GM21786 (cell line): ENCODE data around the gene ZNF638.

ENCODE experiments used
- ATAC-seq: cut with Tn5 transposase; IDR thresholded peaks from one replicate; pipeline ENCODE4 v1.9.1; 2021; ENCODE audit not compliant: unreplicated experiment

The ZNF638 gene

GRCh38 chr2:71454221-71455010, 122.8 kb downstream of the ZNF638 start:
- no peak for ATAC-seq

DNA sequence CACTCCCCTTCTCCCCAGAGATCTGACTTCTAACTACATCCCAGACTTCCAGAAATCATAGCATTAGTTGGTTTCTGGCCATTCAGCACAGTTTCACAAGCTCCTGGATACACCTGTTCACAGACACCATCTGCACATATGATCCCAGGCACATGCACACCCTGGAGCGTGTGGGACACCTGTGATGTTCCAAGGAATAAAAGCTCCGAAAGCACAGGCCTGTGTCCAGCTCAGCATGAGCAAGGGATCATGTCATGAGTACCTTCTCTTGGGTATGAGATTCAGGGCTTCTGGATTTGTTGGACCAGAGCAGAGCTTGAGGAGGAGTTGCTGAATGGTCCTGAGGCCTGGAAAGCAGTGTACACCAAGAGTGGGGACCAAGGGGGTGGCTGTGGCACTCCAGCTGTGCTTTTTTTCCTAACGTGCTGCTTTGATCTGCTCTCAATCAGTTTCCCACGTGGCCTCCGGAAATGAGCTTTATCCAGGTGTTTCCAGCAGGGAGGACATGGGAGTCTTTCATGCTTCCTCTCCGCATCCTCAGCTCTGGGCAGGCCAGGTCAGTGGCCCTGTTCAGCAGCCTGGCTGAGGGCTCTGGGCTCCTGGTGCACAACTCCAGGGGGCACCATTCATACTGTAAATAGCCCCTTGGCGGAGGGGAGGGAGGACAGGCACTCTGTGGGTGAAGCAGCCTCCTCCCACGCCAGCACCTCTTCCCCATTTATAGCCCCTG, 123.6 kb downstream of the ZNF638 start:
- no peak for ATAC-seq

GRCh38 chr2:71455741-71456569, 124.4 kb downstream of the ZNF638 start:
- ATAC-seq, result no peak

- ATAC-seq, result no peak
Observed at GRCh38 chr2:71456617-71457016, 125.0 kb downstream of the ZNF638 start.

- no peak for ATAC-seq
Observed at GRCh38 chr2:71457123-71457915, 125.7 kb downstream of the ZNF638 start.

- ATAC-seq, result no peak
Observed at GRCh38 chr2:71457923-71458322, 126.3 kb downstream of the ZNF638 start.

DNA sequence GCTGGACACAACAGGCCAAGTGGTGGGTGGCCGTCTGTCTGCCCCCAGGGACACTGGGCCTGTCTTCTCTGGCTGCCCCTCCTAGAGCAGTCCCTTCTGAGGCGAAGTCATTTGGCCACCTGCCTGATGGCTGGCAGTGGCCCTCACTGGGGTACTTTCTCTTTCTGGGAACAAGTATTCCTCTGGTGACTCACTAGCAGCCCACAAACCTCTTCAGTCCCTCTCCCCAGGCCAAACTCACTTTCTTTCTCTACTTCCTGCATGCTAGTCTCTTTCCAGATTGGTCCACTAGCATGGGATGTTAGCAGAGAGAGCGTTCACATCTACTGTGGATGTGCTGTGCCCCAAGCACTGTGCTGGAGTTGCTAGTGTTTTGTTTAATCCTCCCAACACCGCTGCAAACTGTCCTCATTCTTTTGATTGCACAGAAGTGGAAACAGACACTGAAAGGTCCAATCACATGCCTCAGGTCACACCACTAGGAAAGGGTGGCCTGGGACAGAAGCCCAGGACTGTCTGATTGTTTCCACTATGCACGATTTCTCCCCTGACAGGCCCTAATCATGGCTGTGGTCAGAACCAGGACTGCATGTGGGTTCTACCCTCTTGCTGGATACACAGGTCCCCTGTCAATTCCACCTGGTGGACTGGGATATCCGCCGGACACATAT, 127.0 kb downstream of the ZNF638 start:
- no peak for ATAC-seq

DNA sequence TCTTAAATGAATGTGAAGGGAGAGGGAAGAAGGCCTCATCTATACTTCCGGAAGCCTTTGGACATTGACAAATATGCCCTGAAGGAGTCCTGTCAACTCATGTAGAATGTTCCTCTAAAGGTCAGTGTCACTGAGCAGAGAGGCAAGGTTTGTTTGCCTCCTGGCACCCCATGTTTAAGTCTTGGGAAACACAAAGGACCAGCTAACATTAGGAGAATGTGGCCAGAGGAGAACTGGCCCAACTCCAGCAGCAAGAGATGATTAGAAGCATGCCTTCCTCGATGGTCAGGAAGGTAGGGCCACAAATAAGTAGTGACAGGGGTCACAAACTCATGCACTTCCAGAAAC, 127.5 kb downstream of the ZNF638 start:
- no peak for ATAC-seq

DNA sequence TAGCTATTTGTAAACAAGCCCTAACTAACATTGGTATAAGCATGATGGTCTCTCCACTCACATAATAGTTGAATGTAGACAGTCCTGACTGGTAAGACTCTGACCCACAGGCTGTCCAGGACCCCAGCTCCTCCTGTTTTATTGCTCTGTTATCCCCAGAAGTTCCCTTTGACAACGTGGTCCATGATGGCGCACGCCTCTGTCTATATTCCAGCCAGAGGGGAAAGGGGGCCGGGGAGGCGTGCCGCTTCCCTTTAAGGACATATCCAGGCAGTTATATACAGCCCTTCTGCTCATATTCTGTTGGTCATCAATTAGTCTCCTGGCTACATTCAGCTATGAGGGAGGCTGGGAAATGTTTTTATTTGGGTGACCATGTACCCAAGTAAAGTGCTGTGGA, 128.5 kb downstream of the ZNF638 start:
- no peak for ATAC-seq

- no peak for ATAC-seq
Observed at GRCh38 chr2:71460595-71461303, 129.2 kb downstream of the ZNF638 start.

DNA sequence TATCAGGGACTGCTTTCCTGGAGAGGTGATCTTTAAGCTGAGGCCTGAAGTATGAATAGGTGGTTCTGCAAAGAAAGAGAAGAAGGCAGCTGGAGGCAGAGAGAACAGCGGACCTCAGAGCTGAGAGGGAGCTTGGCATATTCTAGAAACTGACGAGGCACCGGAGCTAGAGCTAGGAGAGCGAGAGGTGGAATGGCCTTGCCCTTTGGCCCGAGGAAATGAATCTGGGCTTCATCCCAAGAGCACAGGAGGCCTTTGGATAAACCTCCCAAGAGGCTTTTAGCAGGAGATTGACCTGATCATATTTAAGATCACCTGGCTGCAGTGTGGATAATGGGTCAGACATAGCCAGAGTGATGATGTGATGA, 129.7 kb downstream of the ZNF638 start:
- no peak for ATAC-seq

- ATAC-seq, result no peak
Observed at GRCh38 chr2:71462056-71462605, 130.5 kb downstream of the ZNF638 start.

GRCh38 chr2:71462641-71463341, 131.2 kb downstream of the ZNF638 start:
- ATAC-seq, result no peak

DNA sequence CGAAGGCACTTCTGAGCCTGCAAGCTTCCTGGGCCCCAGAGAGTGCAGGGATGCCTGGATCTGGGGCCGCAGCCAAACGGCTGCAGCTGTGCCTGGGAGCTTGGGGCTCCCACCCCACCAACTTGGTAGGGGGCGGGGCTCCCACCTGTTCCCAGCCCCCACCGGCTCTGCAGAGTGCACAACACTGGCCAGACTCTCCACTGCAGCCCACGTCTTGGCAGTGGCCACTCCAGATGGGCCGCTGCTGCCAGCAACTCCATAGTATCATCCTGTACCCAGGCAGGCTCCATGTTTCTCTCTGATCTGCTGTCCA, 131.7 kb downstream of the ZNF638 start:
- ATAC-seq, result no peak

DNA sequence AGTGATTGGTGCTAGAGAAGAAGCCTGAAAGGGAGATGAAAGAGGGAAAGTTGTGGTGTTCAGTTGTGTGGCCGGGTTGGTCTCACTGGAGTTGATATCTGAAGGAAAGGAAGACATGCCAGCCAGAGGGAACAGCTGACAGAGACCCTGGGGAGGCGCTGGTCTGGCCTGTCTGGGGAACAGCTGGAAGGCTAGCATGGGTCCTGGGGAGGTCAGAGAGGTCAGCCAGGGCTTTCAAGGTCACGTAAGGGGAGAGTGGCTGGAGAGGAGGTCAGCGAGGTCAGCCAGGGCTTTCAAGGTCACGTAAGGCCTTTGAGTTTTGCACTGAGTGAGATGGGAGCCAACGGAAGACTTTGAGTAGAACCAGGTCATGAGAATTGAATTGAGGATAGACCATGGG, 132.8 kb downstream of the ZNF638 start:
- no peak for ATAC-seq

GRCh38 chr2:71465356-71465755, 133.8 kb downstream of the ZNF638 start:
- ATAC-seq, result no peak

DNA sequence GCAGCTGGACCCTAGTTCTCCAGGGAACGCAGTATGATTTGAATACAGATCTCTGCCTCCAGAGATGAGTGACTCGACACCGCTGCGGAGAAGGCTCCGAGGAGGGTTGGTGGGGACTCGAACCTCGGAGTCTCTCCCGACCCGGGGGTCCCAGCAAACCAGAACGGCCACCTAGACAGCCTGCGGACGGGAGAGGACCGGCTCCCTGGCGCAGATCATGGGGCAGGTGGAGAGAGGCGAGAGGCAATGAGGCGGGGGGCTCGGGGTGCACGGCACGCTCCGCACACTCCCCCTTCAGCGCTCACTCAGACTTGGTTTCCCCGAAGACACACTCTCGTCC, 134.3 kb downstream of the ZNF638 start:
- ATAC-seq, result no peak

DNA sequence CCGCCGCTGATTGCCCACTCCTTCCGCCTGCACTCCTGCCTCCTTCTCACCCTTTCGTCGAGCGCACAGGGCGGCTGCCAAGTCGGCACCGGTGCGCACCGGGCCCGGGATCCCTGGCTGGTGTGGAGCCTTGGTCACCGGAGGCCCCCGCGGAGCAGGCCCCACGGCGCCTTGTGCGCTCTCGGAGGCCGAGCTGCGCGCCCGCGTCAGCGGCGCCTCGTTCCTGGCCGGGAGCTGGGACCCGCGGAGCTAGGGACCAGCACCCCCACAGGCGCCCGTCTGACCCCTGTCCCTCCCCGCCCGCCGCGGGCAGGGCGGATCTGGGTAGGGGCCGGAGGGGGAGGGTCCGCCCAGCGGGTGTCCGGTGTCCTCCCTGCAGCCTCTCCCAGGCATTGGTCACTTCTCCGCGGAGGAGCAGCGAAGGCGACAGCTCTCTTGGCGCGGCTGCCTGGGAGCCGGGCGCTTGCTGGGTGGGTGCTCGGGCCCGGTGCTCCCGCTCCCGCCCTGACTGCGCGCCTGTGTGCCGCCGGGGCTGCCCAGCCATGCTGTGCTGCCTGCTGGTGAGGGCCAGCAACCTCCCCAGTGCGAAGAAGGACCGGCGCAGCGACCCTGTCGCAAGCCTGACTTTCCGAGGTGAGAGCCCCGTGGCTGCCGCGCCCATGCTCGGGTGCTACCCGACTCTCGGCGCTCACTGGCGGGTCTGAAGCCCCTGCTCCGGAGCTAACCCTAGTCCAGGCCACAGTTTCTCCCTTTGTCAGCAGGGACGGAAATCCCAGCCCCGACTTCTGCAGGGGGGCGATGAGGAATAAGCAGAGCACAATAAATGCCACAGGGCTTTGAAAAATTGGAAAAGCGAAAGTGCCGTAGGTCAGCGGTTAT, 135.0 kb downstream of the ZNF638 start:
- ATAC-seq, result no peak
